CD14-positive monocyte (primary cell): Measurements from ENCODE around the gene SYT8. TPM values are rescaled to one million over a fixed set of nuclear protein-coding genes. Genes with fewer than 3 reads are reported as not detected.

Experiments
- DNase-seq, 3 donors: peaks; one replicate each; pipeline ENCODE4 v3.0.0-alpha.2; 2011 to 2022
- H2AFZ ChIP-seq: 2 replicates; pipeline ENCODE4 v1.6.0; 2012; ENCODE audit warnings: mild to moderate bottlenecking, low read depth, low read length, inconsistent platforms; ENCODE audit not compliant: insufficient read depth, poor library complexity, severe bottlenecking
- H3K27ac ChIP-seq, 2 donors: 1 replicate in 1 of 2; 2 replicates in 1 of 2; pipeline ENCODE4 v1.5.1; 2012 to 2013; ENCODE audit warnings: low read length in 2 of 2, control low read depth in 1 of 2, inconsistent platforms in 1 of 2, low read depth in 1 of 2, mild to moderate bottlenecking in 1 of 2
- H3K27me3 ChIP-seq, 2 donors: one replicate each; pipeline versions ENCODE4 v1.6.0 to v1.6.1; 2011 to 2013; ENCODE audit warnings: low read length in 2 of 2; ENCODE audit not compliant: control insufficient read depth in 2 of 2, insufficient read depth in 2 of 2
- H3K36me3 ChIP-seq, 2 donors: replicated peaks in 1 of 2; 1 replicate in 1 of 2; 2 replicates in 1 of 2; pipeline versions ENCODE4 v1.5.1 to v1.6.1; 2012 to 2013; ENCODE audit warnings: low read length in 2 of 2, control low read depth in 1 of 2, inconsistent platforms in 1 of 2, mild to moderate bottlenecking in 1 of 2; ENCODE audit not compliant: insufficient read depth in 2 of 2, control insufficient read depth in 1 of 2
- H3K4me1 ChIP-seq, 2 donors: 1 replicate in 1 of 2; 2 replicates in 1 of 2; pipeline versions ENCODE4 v1.5.1 to v1.6.1; 2012 to 2013; ENCODE audit warnings: low read length in 2 of 2, control low read depth in 1 of 2, inconsistent platforms in 1 of 2, mild to moderate bottlenecking in 1 of 2, moderate library complexity in 1 of 2; ENCODE audit not compliant: insufficient read depth in 2 of 2, control insufficient read depth in 1 of 2
- H3K4me2 ChIP-seq: replicated peaks from 2 replicates; pipeline ENCODE3; 2012; ENCODE audit warnings: low read length, moderate library complexity, mild to moderate bottlenecking; ENCODE audit not compliant: poor library complexity, severe bottlenecking; ENCODE audit errors: extremely low read depth
- H3K4me3 ChIP-seq, 3 experiments: fragments of 200-600 bp in 1 of 3; sonication (generic) in 1 of 3; replicated peaks in 1 of 3; 1 replicate in 2 of 3; 2 replicates in 1 of 3; pipeline ENCODE4 v1.5.1; 2011 to 2013; ENCODE audit warnings: low read length in 3 of 3, mild to moderate bottlenecking in 3 of 3, control low read depth in 2 of 3, low read depth in 2 of 3, inconsistent platforms in 1 of 3, moderate library complexity in 1 of 3
- H3K79me2 ChIP-seq: 2 replicates; pipeline ENCODE4 v1.6.0; 2012; ENCODE audit warnings: mild to moderate bottlenecking, control low read depth, inconsistent platforms, low read length, moderate library complexity; ENCODE audit not compliant: insufficient read depth
- H3K9ac ChIP-seq: 2 replicates; pipeline ENCODE4 v1.6.0; 2017; ENCODE audit warnings: low read length, mild to moderate bottlenecking; ENCODE audit not compliant: insufficient read depth, poor library complexity, severe bottlenecking
- H3K9me3 ChIP-seq, 2 donors: replicated peaks in 1 of 2; 1 replicate in 1 of 2; 2 replicates in 1 of 2; pipeline versions ENCODE4 v1.5.1 to v1.6.1; 2012 to 2013; ENCODE audit warnings: low read length in 2 of 2, control low read depth in 1 of 2; ENCODE audit not compliant: control insufficient read depth in 1 of 2, insufficient read depth in 1 of 2
- H4K20me1 ChIP-seq: 2 replicates; pipeline ENCODE4 v1.6.0; 2012; ENCODE audit warnings: mild to moderate bottlenecking, low read length, control low read depth, moderate library complexity; ENCODE audit not compliant: insufficient read depth
- H3K27ac Mint-ChIP-seq, 7 donors: one replicate each; pipeline ENCODE4 v1.8.0; 2020; ENCODE audit warnings: mild to moderate bottlenecking in 7 of 7, mixed read lengths in 7 of 7, moderate library complexity in 6 of 7, inconsistent platforms in 2 of 7
- H3K27me3 Mint-ChIP-seq, 3 donors: one replicate each; pipeline ENCODE4 v1.8.0; 2021 to 2022; ENCODE audit warnings: low read depth in 3 of 3, mild to moderate bottlenecking in 3 of 3, mixed read lengths in 3 of 3, moderate library complexity in 3 of 3, inconsistent platforms in 1 of 3
- H3K36me3 Mint-ChIP-seq, 2 donors: one replicate each; pipeline ENCODE4 v1.8.0; 2020; ENCODE audit warnings: mixed read lengths in 2 of 2, inconsistent platforms in 1 of 2, mild to moderate bottlenecking in 1 of 2
- H3K4me1 Mint-ChIP-seq: one replicate; pipeline ENCODE4 v1.8.0; 2020; ENCODE audit warnings: mild to moderate bottlenecking, mixed read lengths
- H3K4me3 Mint-ChIP-seq, 2 donors: one replicate each; pipeline ENCODE4 v1.8.0; 2020; ENCODE audit warnings: mild to moderate bottlenecking in 2 of 2, mixed read lengths in 2 of 2, moderate library complexity in 1 of 2
- H3K9me3 Mint-ChIP-seq, 7 donors: one replicate each; pipeline ENCODE4 v1.8.0; 2020 to 2022; ENCODE audit warnings: mixed read lengths in 7 of 7, mild to moderate bottlenecking in 6 of 7, moderate library complexity in 6 of 7, inconsistent platforms in 2 of 7
- WGBS: methylation state at CpG from one replicate; pipeline ENCODE4 v1.1.5; 2013; ENCODE audit warnings: missing lambda C conversion rate; ENCODE audit not compliant: insufficient coverage; 5-methylcytosine and 5-hydroxymethylcytosine counted together
- intact Hi-C, 2 donors: fragments of 100-400 bp; cut with micrococcal nuclease; formaldehyde crosslinking; loops; one replicate each; pipeline versions ENCODE4 v1.15.0 to v1.15.1; 2023
- polyA plus RNA-seq, 3 donors: library from polyadenylated mRNA; depleted of rRNA in 1 of 3; unstranded in 2 of 3; stranded (reverse) in 1 of 3; fragments of 300-500 nt in 2 of 3; fragments of >200 nt in 1 of 3; fragmentation: Illumina TruSeq in 2 of 3; gene quantifications; 1 replicate in 2 of 3; 2 replicates in 1 of 3; pipeline ENCODE4 v1.2.3, GENCODE V29; 2012 to 2021
- TF ChIP-seq, protein P1 (sequence below): fragments of 200-600 bp; IDR thresholded peaks from one replicate; pipeline ENCODE4 v1.8.0; 2022; ENCODE audit warnings: antibody characterized with exemption, mild to moderate bottlenecking

Gene SYT8
- polyA plus RNA-seq, 3 donors = not detected

DNA sequence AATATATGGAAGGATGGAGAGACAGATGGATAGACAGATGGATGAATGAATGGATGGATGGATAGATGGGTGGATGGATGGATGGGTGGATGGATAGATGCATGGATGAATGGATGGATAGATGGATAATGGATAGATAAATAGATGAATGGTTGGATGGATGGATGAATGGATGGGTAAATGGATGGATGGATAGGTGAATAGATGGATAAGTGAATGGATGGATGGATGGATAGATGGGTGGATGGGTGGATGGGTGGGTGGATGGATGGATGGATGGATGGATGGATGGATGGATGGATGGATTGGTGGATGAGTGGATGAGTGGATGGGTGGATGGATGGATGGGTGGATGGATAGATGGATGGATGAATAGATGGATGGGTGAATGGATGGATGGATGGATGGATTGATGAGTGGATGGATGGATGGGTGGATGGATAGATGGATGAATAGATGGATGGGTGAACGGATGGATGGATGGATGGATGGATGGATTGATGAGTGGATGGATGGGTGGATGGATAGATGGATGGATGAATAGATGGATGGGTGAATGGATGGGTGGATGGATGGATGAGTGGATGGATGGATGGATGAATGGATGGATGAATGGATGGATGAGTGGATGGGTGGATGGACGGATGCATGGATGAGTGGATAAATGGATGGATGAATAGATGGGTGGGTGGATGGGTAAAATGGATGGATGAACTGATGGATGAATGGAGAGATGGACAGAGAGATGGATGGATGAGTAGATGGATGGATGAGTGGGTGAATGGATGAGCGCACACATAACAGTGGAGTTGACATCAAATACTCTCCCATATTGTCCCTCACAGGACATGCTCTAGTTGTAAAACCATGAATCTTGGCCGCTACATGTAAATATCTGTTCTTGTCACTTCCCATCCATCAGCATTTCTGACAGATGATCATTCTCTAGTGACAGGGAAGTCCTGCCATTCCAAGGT, 26.9 kb downstream of the SYT8 start:
- TF ChIP-seq, protein P1, sequence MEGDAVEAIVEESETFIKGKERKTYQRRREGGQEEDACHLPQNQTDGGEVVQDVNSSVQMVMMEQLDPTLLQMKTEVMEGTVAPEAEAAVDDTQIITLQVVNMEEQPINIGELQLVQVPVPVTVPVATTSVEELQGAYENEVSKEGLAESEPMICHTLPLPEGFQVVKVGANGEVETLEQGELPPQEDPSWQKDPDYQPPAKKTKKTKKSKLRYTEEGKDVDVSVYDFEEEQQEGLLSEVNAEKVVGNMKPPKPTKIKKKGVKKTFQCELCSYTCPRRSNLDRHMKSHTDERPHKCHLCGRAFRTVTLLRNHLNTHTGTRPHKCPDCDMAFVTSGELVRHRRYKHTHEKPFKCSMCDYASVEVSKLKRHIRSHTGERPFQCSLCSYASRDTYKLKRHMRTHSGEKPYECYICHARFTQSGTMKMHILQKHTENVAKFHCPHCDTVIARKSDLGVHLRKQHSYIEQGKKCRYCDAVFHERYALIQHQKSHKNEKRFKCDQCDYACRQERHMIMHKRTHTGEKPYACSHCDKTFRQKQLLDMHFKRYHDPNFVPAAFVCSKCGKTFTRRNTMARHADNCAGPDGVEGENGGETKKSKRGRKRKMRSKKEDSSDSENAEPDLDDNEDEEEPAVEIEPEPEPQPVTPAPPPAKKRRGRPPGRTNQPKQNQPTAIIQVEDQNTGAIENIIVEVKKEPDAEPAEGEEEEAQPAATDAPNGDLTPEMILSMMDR = no peak
- H3K9me3 ChIP-seq = no peaks in the 10 kb centered on the region
- H3K4me2 ChIP-seq = peak overlapping the region; percentile 43
- DNase-seq = no peak
- H4K20me1 ChIP-seq = peaks cover 99% of the 10 kb centered on the region
- Mint-ChIP-seq H3K4me1 (peaks cover 25% of the 10 kb centered on the region), H3K27ac (no peak overlapping the region), H3K4me3 (no peak overlapping the region), H3K9me3 (no peaks in the 10 kb centered on the region), H3K27me3 (peaks cover 3 to 8% (median 3%) of the 10 kb centered on the region in 3 donors), H3K36me3 (peaks cover 20 to 23% of the 10 kb centered on the region in 2 donors)
- H3K27ac ChIP-seq = no peak overlapping the region
- peaks cover 33 to 68% of the 10 kb centered on the region in 2 donors for H3K36me3 ChIP-seq
- H3K79me2 ChIP-seq = peaks cover 100% of the 10 kb centered on the region
- H2AFZ ChIP-seq = no peak overlapping the region
- H3K4me1 ChIP-seq = peaks cover 61 to 69% of the 10 kb centered on the region in 2 donors
- WGBS = 100% methylated on average over 3 of the region's 4 CpGs
- no peaks in the 10 kb centered on the region for H3K27me3 ChIP-seq
- H3K9ac ChIP-seq = no peak overlapping the region
- H3K4me3 ChIP-seq = no peak overlapping the region
- intact Hi-C loops = loop anchor here in 1 of 2 donors (2.0 kb wide), 1 partner anchor 17 kb away; no protein-coding TSS in a partner anchor

DNA sequence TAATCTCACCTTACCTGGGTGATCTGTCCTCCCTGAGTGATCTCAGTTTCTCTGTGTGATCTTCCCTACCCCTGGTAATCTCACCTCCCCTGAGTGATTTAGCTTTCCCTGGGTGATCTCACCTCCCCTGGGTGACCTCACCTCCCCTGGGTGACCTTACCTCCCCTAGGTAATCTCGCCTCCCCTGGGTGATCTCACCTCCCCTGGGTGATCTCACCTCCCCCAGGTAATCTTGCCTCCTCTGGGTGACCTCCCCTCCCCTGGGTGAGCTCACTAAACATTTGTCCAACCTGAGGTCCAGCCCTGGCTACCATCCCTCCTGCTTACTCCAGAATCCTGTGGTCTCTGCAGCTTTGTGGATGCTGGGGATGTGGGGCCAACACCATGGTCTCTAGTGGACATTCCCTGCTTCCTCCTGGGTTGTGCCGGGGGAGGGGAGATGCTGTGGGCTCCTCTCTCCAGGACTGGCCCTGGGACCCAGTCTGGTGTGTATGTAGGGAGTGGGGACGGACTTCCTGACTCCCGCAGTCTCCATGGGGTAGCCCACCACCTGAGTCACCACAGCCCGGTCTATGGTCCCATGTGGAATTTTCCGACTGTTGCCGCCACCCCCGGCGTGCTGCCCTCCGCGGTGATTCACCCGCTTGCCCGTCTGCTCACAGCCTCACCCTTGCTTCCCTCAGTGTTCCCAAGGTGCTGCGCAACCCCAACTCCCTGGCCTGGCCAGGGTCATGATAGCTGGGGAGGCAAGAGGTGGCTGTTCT, 28.0 kb downstream of the SYT8 start:
- Histone ChIP-seq H3K27me3 (no peaks in the 10 kb centered on the region), H3K4me1 (peaks cover 50 to 58% of the 10 kb centered on the region in 2 donors), H3K4me2 (peak overlapping the region; percentile 43), H2AFZ (no peak overlapping the region), H4K20me1 (peaks cover 99% of the 10 kb centered on the region), H3K4me3 (peak overlapping the region in 1 of 3 experiments; percentile 57), H3K9ac (peak overlapping the region; percentile 49), H3K79me2 (peaks cover 99% of the 10 kb centered on the region), H3K9me3 (no peaks in the 10 kb centered on the region), H3K36me3 (peaks cover 32 to 67% of the 10 kb centered on the region in 2 donors), H3K27ac (peak overlapping the region; percentile 70 to 81)
- H3K36me3 Mint-ChIP-seq = peaks cover 27 to 28% of the 10 kb centered on the region in 2 donors
- H3K27me3 Mint-ChIP-seq = peaks cover 3 to 4% (median 3%) of the 10 kb centered on the region in 3 donors
- peaks cover 18% of the 10 kb centered on the region for H3K4me1 Mint-ChIP-seq
- peak overlapping the region in 6 of 7 donors; percentile 83 to 96 (median 90) for H3K27ac Mint-ChIP-seq
- peak overlapping the region; percentile 64 to 69 for H3K4me3 Mint-ChIP-seq
- no CpG with 5 or more reads among the region's 14 CpGs for WGBS
- intact Hi-C loops = loop anchor here (1.0 to 2.0 kb wide), 2 partner anchors 9 to 18 kb away; partner anchors contain the start of gene LSP1 (in 1 of the 2)
- TF ChIP-seq, protein P1 = no peak
- DNase-seq = peak in 2 of 3 donors; percentile 24 to 57
- H3K9me3 Mint-ChIP-seq = no peaks in the 10 kb centered on the region
